Trophoblast cell (in vitro differentiated cells and primary cell): ENCODE data around the gene RAMP3.

Experiments used
- DNase-seq, 2 donors: peaks; one replicate each; pipeline ENCODE4 v3.0.0-alpha.2; 2016
- H2AFZ ChIP-seq: 2 replicates; pipeline ENCODE4 v1.6.1; 2013; ENCODE audit warnings: low read length, moderate library complexity, mild to moderate bottlenecking; ENCODE audit not compliant: insufficient read depth, poor library complexity
- H2AK5ac ChIP-seq: 2 replicates; pipeline ENCODE4 v1.6.1; 2013; ENCODE audit warnings: mild to moderate bottlenecking, low read length
- H2BK120ac ChIP-seq: 2 replicates; pipeline ENCODE4 v1.6.1; 2013; ENCODE audit warnings: low read length, mild to moderate bottlenecking, moderate library complexity; ENCODE audit not compliant: insufficient read depth, poor library complexity
- H2BK12ac ChIP-seq: 2 replicates; pipeline ENCODE4 v1.6.1; 2013; ENCODE audit warnings: mild to moderate bottlenecking, low read length, moderate library complexity
- H2BK5ac ChIP-seq: 2 replicates; pipeline ENCODE4 v1.6.1; 2013; ENCODE audit warnings: low read length, low read depth, moderate library complexity, mild to moderate bottlenecking; ENCODE audit not compliant: poor library complexity
- H3K14ac ChIP-seq: 2 replicates; pipeline ENCODE4 v1.6.1; 2013; ENCODE audit warnings: mild to moderate bottlenecking, low read length
- H3K18ac ChIP-seq: 2 replicates; pipeline ENCODE4 v1.6.1; 2013; ENCODE audit warnings: mild to moderate bottlenecking, low read length
- H3K23ac ChIP-seq: 2 replicates; pipeline ENCODE4 v1.6.1; 2013; ENCODE audit warnings: low read length
- H3K27ac ChIP-seq: 2 replicates; pipeline ENCODE4 v1.5.1; 2013; ENCODE audit warnings: low read depth, mild to moderate bottlenecking, inconsistent platforms, low read length, moderate library complexity
- H3K27me3 ChIP-seq: 2 replicates; pipeline ENCODE4 v1.6.1; 2013; ENCODE audit warnings: inconsistent platforms, mild to moderate bottlenecking, low read length, moderate library complexity; ENCODE audit not compliant: insufficient read depth
- H3K36me3 ChIP-seq, 2 experiments: 1 replicate in 1 of 2; 2 replicates in 1 of 2; pipeline ENCODE4 v1.6.1; 2013; ENCODE audit warnings: low read length in 2 of 2, mild to moderate bottlenecking in 2 of 2, moderate library complexity in 1 of 2; ENCODE audit not compliant: insufficient read depth in 2 of 2, control insufficient read depth in 1 of 2
- H3K4ac ChIP-seq: 2 replicates; pipeline ENCODE4 v1.6.1; 2013; ENCODE audit warnings: low read depth, mild to moderate bottlenecking, low read length, moderate library complexity
- H3K4me1 ChIP-seq, 2 experiments: 1 replicate in 1 of 2; 2 replicates in 1 of 2; pipeline ENCODE4 v1.6.1; 2013; ENCODE audit warnings: low read length in 2 of 2, mild to moderate bottlenecking in 2 of 2, moderate library complexity in 1 of 2; ENCODE audit not compliant: insufficient read depth in 2 of 2, control insufficient read depth in 1 of 2
- H3K4me2 ChIP-seq: 2 replicates; pipeline ENCODE4 v1.6.1; 2013; ENCODE audit warnings: inconsistent platforms, mild to moderate bottlenecking, low read length, moderate library complexity
- H3K4me3 ChIP-seq: 2 replicates; pipeline ENCODE4 v1.5.1; 2013; ENCODE audit warnings: mild to moderate bottlenecking, low read depth, low read length, inconsistent platforms
- H3K79me1 ChIP-seq: one replicate; pipeline ENCODE4 v1.6.1; 2013; ENCODE audit warnings: low read length
- H3K79me2 ChIP-seq: 2 replicates; pipeline ENCODE4 v1.6.1; 2013; ENCODE audit warnings: low read length, mild to moderate bottlenecking; ENCODE audit not compliant: control insufficient read depth, insufficient read depth, poor library complexity
- H3K9ac ChIP-seq: 2 replicates; pipeline ENCODE4 v1.6.1; 2013; ENCODE audit warnings: mild to moderate bottlenecking, low read length
- H3K9me3 ChIP-seq: 2 replicates; pipeline ENCODE4 v1.6.1; 2013; ENCODE audit warnings: low read depth, mild to moderate bottlenecking, control low read depth, inconsistent platforms, low read length; ENCODE audit not compliant: insufficient read depth
- H4K12ac ChIP-seq: 2 replicates; pipeline ENCODE4 v1.6.1; 2013; ENCODE audit warnings: low read depth, mild to moderate bottlenecking, low read length, moderate library complexity
- H4K8ac ChIP-seq: 2 replicates; pipeline ENCODE4 v1.6.1; 2013; ENCODE audit warnings: low read depth, mild to moderate bottlenecking, low read length, moderate library complexity
- H4K91ac ChIP-seq: one replicate; pipeline ENCODE4 v1.6.1; 2013; ENCODE audit warnings: low read depth, mild to moderate bottlenecking, low read length, moderate library complexity
- WGBS: extraction: QIAGEN DNeasy Blood & Tissue Kit; methylation state at CpG from one replicate; pipeline ENCODE4 v1.1.7; 2013; ENCODE audit warnings: missing lambda C conversion rate; ENCODE audit not compliant: insufficient read length, insufficient coverage; ENCODE audit errors: extremely low coverage; 5-methylcytosine and 5-hydroxymethylcytosine counted together

Gene RAMP3

DNA sequence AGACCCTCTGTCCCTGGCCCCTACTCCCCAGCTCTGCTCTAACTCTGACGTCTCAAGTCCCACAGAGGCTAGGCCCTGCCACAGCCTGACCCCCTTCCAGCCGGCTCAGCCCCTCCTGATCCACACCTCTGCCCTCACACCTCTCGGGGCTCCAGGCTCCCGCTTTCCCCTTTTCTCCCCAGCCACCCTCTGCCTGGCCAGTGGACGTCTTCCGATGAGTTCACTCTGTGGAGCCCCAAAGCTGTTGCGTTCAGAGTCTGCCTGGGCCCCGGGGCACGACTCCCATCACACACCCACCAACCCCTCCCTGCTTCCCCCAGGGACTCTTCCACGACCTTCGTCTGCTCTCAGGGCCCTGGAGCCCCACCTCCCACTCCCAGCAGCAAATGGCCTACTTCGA lies 27.7 kb upstream of the RAMP3 start:
- Histone ChIP-seq H2BK5ac (no peak overlapping the region), H3K4me1 (no peaks in the 10 kb centered on the region), H3K18ac (no peak overlapping the region), H3K9me3 (no peaks in the 10 kb centered on the region), H2AFZ (no peak overlapping the region), H2AK5ac (no peak overlapping the region), H4K91ac (no peak overlapping the region), H3K79me2 (no peaks in the 10 kb centered on the region), H3K4ac (no peak overlapping the region), H2BK120ac (no peak overlapping the region), H3K14ac (no peak overlapping the region), H3K79me1 (no peaks in the 10 kb centered on the region), H3K4me3 (no peak overlapping the region), H2BK12ac (no peak overlapping the region), H3K4me2 (no peak overlapping the region), H3K36me3 (no peaks in the 10 kb centered on the region), H4K12ac (no peak overlapping the region), H3K27ac (no peak overlapping the region), H4K8ac (no peak overlapping the region), H3K9ac (no peak overlapping the region), H3K23ac (no peak overlapping the region), H3K27me3 (no peaks in the 10 kb centered on the region)
- DNase-seq: no peak
- no CpG with 5 or more reads among the region's 12 CpGs for WGBS

DNA sequence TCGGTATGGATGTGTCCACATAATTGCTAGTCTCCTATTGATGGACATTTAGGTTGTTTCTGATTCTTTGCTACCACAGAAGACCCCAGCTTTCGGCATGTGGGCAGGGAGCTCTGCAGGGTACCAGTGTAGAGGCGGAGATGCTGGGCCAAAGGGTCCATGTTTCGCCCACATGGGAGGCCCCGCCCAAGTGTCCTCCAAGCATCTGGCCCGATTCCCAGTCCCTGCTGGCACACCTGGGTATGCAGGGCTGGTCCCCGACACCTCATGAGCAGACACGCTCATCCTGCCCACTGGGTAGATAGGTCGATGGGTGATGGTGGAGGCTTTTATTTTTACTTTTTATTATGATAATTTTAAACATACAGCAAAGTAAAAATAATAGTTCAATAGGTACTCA lies 26.7 kb upstream of the RAMP3 start:
- Histone ChIP-seq H3K4ac (no peak overlapping the region), H4K8ac (no peak overlapping the region), H3K4me3 (no peak overlapping the region), H2BK12ac (no peak overlapping the region), H3K4me1 (no peaks in the 10 kb centered on the region), H2AFZ (no peak overlapping the region), H3K79me2 (no peaks in the 10 kb centered on the region), H2AK5ac (no peak overlapping the region), H4K91ac (no peak overlapping the region), H3K9ac (no peak overlapping the region), H3K36me3 (no peaks in the 10 kb centered on the region), H2BK120ac (no peak overlapping the region), H3K4me2 (no peak overlapping the region), H3K23ac (no peak overlapping the region), H3K9me3 (no peaks in the 10 kb centered on the region), H3K79me1 (no peaks in the 10 kb centered on the region), H4K12ac (no peak overlapping the region), H3K27me3 (no peaks in the 10 kb centered on the region), H3K27ac (no peak overlapping the region), H3K14ac (no peak overlapping the region), H2BK5ac (no peak overlapping the region), H3K18ac (no peak overlapping the region)
- no peak for DNase-seq
- WGBS: no CpG with 5 or more reads among the region's 9 CpGs

DNA sequence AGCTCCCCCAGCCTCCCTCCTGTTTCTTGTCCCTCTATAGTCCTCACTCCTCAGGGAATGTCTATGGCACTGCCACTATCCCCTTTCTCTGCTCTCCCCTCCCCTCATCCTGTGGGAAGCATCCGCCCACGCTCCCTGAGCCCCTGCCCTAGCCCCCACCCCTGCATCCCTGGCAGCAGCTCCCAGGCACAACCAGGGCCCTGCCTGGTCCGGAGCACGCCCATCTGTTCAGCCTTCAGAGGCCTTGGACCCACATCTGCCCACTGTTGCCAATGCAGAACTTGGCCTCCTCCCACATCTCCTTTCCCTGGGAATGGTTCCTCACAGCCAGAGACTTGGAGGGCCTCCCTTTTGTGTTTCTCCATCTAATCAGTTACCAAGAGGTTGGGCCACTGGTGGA lies 25.7 kb upstream of the RAMP3 start:
- no peak overlapping the region for H3K14ac ChIP-seq
- H4K8ac ChIP-seq: no peak overlapping the region
- H4K12ac ChIP-seq: no peak overlapping the region
- no peak overlapping the region for H2AFZ ChIP-seq
- no peak overlapping the region for H3K4me2 ChIP-seq
- no peaks in the 10 kb centered on the region for H3K27me3 ChIP-seq
- H3K27ac ChIP-seq: no peak overlapping the region
- no peak overlapping the region for H4K91ac ChIP-seq
- no CpG with 5 or more reads among the region's 4 CpGs for WGBS
- H3K4me3 ChIP-seq: no peak overlapping the region
- no peaks in the 10 kb centered on the region for H3K79me1 ChIP-seq
- H2BK5ac ChIP-seq: no peak overlapping the region
- H3K4me1 ChIP-seq: no peaks in the 10 kb centered on the region
- no peak overlapping the region for H3K23ac ChIP-seq
- H2BK12ac ChIP-seq: no peak overlapping the region
- DNase-seq: no peak
- H3K4ac ChIP-seq: no peak overlapping the region
- no peak overlapping the region for H2AK5ac ChIP-seq
- H3K9ac ChIP-seq: no peak overlapping the region
- H3K79me2 ChIP-seq: no peaks in the 10 kb centered on the region
- H3K36me3 ChIP-seq: no peaks in the 10 kb centered on the region
- no peak overlapping the region for H2BK120ac ChIP-seq
- H3K9me3 ChIP-seq: no peaks in the 10 kb centered on the region
- no peak overlapping the region for H3K18ac ChIP-seq

- H3K79me1 ChIP-seq: no peaks in the 10 kb centered on the region
- no peaks in the 10 kb centered on the region for H3K79me2 ChIP-seq
- WGBS: no CpG with 5 or more reads among the region's 8 CpGs
- no peak overlapping the region for H3K23ac ChIP-seq
- H4K12ac ChIP-seq: no peak overlapping the region
- no peaks in the 10 kb centered on the region for H3K4me1 ChIP-seq
- H3K9me3 ChIP-seq: no peaks in the 10 kb centered on the region
- H3K18ac ChIP-seq: no peak overlapping the region
- peak; percentile 31 to 65 for DNase-seq
- H3K9ac ChIP-seq: no peak overlapping the region
- H3K27me3 ChIP-seq: no peaks in the 10 kb centered on the region
- no peak overlapping the region for H3K27ac ChIP-seq
- H2AK5ac ChIP-seq: no peak overlapping the region
- H3K14ac ChIP-seq: no peak overlapping the region
- H3K36me3 ChIP-seq: no peaks in the 10 kb centered on the region
- no peak overlapping the region for H4K91ac ChIP-seq
- H2BK5ac ChIP-seq: no peak overlapping the region
- no peak overlapping the region for H3K4me2 ChIP-seq
- H2BK12ac ChIP-seq: no peak overlapping the region
- no peak overlapping the region for H2BK120ac ChIP-seq
- no peak overlapping the region for H2AFZ ChIP-seq
- no peak overlapping the region for H3K4ac ChIP-seq
- H3K4me3 ChIP-seq: no peak overlapping the region
- H4K8ac ChIP-seq: no peak overlapping the region
Measured at GRCh38 chr7:45132708-45133320, 24.8 kb upstream of the RAMP3 start.
